C1 segment of cervical spinal cord (tissue), 14 donors: ENCODE data around the gene GALNT7.
A peak's percentile ranks its signal among the peaks of the same experiment; 100 is the strongest.
"Not testable (repeated sequence)": the region's sequence is repeated elsewhere in the genome, so short reads cannot be mapped to it uniquely, and the experiment has no call there.

ENCODE experiments used
- DNase-seq, 14 donors: peaks; one replicate each; lab custom pipeline; 2025; lab: John Stamatoyannopoulos, UW

The GALNT7 gene

GRCh38 chr4:173165706-173166105, 2.9 kb upstream of the GALNT7 start:
- no peak for DNase-seq

GRCh38 chr4:173166491-173166890, 2.1 kb upstream of the GALNT7 start:
- no peak for DNase-seq

- DNase-seq: peak in 7 of 14 donors; percentile 49 to 62 (median 56)
Measured at GRCh38 chr4:173167758-173168395, 734 bp upstream of the GALNT7 start.

- peak in 1 of 14 donors; percentile 71 for DNase-seq
Measured at GRCh38 chr4:173169178-173169427, 492 bp downstream of the GALNT7 start.

GRCh38 chr4:173169428-173170181, 994 bp downstream of the GALNT7 start:
- DNase-seq: peak in 12 of 14 donors; percentile 39 to 83 (median 72)

GRCh38 chr4:173170182-173170778, 1.7 kb downstream of the GALNT7 start:
- DNase-seq: no peak

- DNase-seq: no peak
Measured at GRCh38 chr4:173171098-173171497, 2.5 kb downstream of the GALNT7 start.

GRCh38 chr4:173171987-173172386, 3.4 kb downstream of the GALNT7 start:
- no peak for DNase-seq

- no peak for DNase-seq
Measured at GRCh38 chr4:173174184-173174583, 5.6 kb downstream of the GALNT7 start.

- DNase-seq: no peak
Measured at GRCh38 chr4:173174594-173175012, 6.0 kb downstream of the GALNT7 start.

- DNase-seq: no peak
Measured at GRCh38 chr4:173176010-173176409, 7.4 kb downstream of the GALNT7 start.

- no peak for DNase-seq
Measured at GRCh38 chr4:173177232-173177631, 8.6 kb downstream of the GALNT7 start.

GRCh38 chr4:173178144-173178543, 9.5 kb downstream of the GALNT7 start:
- DNase-seq: no peak

GRCh38 chr4:173181848-173182247, 13.2 kb downstream of the GALNT7 start:
- no peak for DNase-seq

- peak in 2 of 14 donors; percentile 6 to 65 for DNase-seq
Measured at GRCh38 chr4:173182403-173182802, 13.8 kb downstream of the GALNT7 start.

- not testable (repeated sequence) for DNase-seq
Measured at GRCh38 chr4:173183659-173184247, 15.1 kb downstream of the GALNT7 start.

GRCh38 chr4:173185847-173186510, 17.4 kb downstream of the GALNT7 start:
- DNase-seq: no peak

- no peak for DNase-seq
Measured at GRCh38 chr4:173187732-173188131, 19.1 kb downstream of the GALNT7 start.

- DNase-seq: no peak
Measured at GRCh38 chr4:173188648-173189047, 20.0 kb downstream of the GALNT7 start.

- no peak for DNase-seq
Measured at GRCh38 chr4:173189117-173189693, 20.6 kb downstream of the GALNT7 start.

GRCh38 chr4:173191623-173192041, 23.0 kb downstream of the GALNT7 start:
- no peak for DNase-seq
